NB4 (cell line): ENCODE data around the gene KRT83.

Source experiments
- TF ChIP-seq, protein P1 (sequence below): IDR thresholded peaks from one replicate; pipeline ENCODE4 v1.5.1; 2012; ENCODE audit warnings: low read depth, low read length
- TF ChIP-seq, protein P2 (sequence below): IDR thresholded peaks from 2 replicates; pipeline ENCODE4 v1.6.1; 2011; ENCODE audit warnings: low read depth, low read length

DNA sequence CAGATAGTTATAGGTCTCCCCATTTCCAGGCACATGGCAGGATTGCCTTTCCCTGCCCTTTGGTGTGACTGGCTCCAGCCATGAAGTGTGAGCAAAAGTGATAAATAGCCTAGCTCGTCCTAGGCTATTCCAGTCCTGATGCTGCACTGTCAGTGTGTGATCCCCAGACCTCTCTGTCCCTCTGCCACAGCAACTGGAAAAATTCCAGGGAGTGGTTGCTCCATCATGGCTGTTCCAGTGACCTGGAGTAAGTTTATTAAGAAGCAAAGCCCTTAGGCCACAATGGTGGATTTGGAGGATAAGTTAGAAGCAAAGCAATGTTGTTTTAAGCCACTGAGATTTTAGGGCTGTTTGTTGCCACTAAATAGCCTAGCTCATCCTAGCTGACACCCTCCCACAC, 9.8 kb upstream of the KRT83 start:
- TF ChIP-seq, protein P1, sequence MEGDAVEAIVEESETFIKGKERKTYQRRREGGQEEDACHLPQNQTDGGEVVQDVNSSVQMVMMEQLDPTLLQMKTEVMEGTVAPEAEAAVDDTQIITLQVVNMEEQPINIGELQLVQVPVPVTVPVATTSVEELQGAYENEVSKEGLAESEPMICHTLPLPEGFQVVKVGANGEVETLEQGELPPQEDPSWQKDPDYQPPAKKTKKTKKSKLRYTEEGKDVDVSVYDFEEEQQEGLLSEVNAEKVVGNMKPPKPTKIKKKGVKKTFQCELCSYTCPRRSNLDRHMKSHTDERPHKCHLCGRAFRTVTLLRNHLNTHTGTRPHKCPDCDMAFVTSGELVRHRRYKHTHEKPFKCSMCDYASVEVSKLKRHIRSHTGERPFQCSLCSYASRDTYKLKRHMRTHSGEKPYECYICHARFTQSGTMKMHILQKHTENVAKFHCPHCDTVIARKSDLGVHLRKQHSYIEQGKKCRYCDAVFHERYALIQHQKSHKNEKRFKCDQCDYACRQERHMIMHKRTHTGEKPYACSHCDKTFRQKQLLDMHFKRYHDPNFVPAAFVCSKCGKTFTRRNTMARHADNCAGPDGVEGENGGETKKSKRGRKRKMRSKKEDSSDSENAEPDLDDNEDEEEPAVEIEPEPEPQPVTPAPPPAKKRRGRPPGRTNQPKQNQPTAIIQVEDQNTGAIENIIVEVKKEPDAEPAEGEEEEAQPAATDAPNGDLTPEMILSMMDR = no peak
- TF ChIP-seq, protein P2, sequence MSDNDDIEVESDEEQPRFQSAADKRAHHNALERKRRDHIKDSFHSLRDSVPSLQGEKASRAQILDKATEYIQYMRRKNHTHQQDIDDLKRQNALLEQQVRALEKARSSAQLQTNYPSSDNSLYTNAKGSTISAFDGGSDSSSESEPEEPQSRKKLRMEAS = no peak
